Measurements from ENCODE around the gene MLPH. TPM values are rescaled to one million over a fixed set of nuclear protein-coding genes. Genes with fewer than 3 reads are reported as not detected.

The MLPH gene
- total RNA-seq, 2 experiments from 2014 or later = not detected

- no peak overlapping the region for H3K4me3 Mint-ChIP-seq
- H3K9me3 Mint-ChIP-seq = no peaks in the 10 kb centered on the region
- H3K4me1 Mint-ChIP-seq = peaks cover 2% of the 10 kb centered on the region
- H3K36me3 Mint-ChIP-seq = no peaks in the 10 kb centered on the region
- peaks cover 39% of the 10 kb centered on the region for H3K27me3 Mint-ChIP-seq
- no peak overlapping the region for H3K27ac Mint-ChIP-seq
- POLR2A ChIA-PET = no interaction called here
- ATAC-seq (ENCODE audit: low read depth) (no peak), DNase-seq (no peak)
These were observed 9.0 kb upstream of the MLPH start for GRCh38 chr2:237478095-237478494.

- no peak overlapping the region for H3K4me3 Mint-ChIP-seq
- no peak for ATAC-seq (ENCODE audit: low read depth)
- POLR2A ChIA-PET = interaction anchor here (0.5 kb wide), 1 partner anchor 34 kb away, joined by 3 read pairs; no protein-coding TSS in a partner anchor
- no peaks in the 10 kb centered on the region for H3K9me3 Mint-ChIP-seq
- no peak overlapping the region for H3K27ac Mint-ChIP-seq
- H3K27me3 Mint-ChIP-seq = peaks cover 39% of the 10 kb centered on the region
- DNase-seq = no peak
- H3K36me3 Mint-ChIP-seq = no peaks in the 10 kb centered on the region
- H3K4me1 Mint-ChIP-seq = peaks cover 2% of the 10 kb centered on the region
These were observed 8.1 kb upstream of the MLPH start for GRCh38 chr2:237478979-237479378.

GRCh38 chr2:237479747-237480146, 7.3 kb upstream of the MLPH start:
- ATAC-seq (ENCODE audit: low read depth) (no peak), DNase-seq (no peak)
- Mint-ChIP-seq H3K9me3 (no peaks in the 10 kb centered on the region), H3K4me1 (peaks cover 1% of the 10 kb centered on the region), H3K36me3 (no peaks in the 10 kb centered on the region), H3K4me3 (no peak overlapping the region), H3K27me3 (peaks cover 45% of the 10 kb centered on the region), H3K27ac (no peak overlapping the region)
- POLR2A ChIA-PET = no interaction called here

- ATAC-seq (ENCODE audit: low read depth) = no peak
- Mint-ChIP-seq H3K9me3 (no peaks in the 10 kb centered on the region), H3K36me3 (no peaks in the 10 kb centered on the region), H3K27ac (no peak overlapping the region), H3K4me3 (no peak overlapping the region), H3K27me3 (peaks cover 51% of the 10 kb centered on the region), H3K4me1 (no peaks in the 10 kb centered on the region)
- POLR2A ChIA-PET = no interaction called here
- no peak for DNase-seq
These were observed 6.5 kb upstream of the MLPH start for GRCh38 chr2:237480556-237480955.

GRCh38 chr2:237480988-237481525, 6.0 kb upstream of the MLPH start:
- Mint-ChIP-seq H3K9me3 (no peaks in the 10 kb centered on the region), H3K27me3 (peaks cover 56% of the 10 kb centered on the region), H3K4me1 (no peaks in the 10 kb centered on the region), H3K4me3 (no peak overlapping the region), H3K36me3 (no peaks in the 10 kb centered on the region), H3K27ac (no peak overlapping the region)
- POLR2A ChIA-PET = no interaction called here
- DNase-seq = no peak
- no peak for ATAC-seq (ENCODE audit: low read depth)

GRCh38 chr2:237482485-237482884, 4.6 kb upstream of the MLPH start:
- no peaks in the 10 kb centered on the region for H3K36me3 Mint-ChIP-seq
- no peak for ATAC-seq (ENCODE audit: low read depth)
- H3K27ac Mint-ChIP-seq = no peak overlapping the region
- no peaks in the 10 kb centered on the region for H3K9me3 Mint-ChIP-seq
- POLR2A ChIA-PET = no interaction called here
- no peak for DNase-seq
- peaks cover 54% of the 10 kb centered on the region for H3K27me3 Mint-ChIP-seq
- no peak overlapping the region for H3K4me3 Mint-ChIP-seq
- no peaks in the 10 kb centered on the region for H3K4me1 Mint-ChIP-seq

- ATAC-seq (ENCODE audit: low read depth) (no peak), DNase-seq (no peak)
- no peaks in the 10 kb centered on the region for H3K9me3 Mint-ChIP-seq
- H3K36me3 Mint-ChIP-seq = no peaks in the 10 kb centered on the region
- no peaks in the 10 kb centered on the region for H3K4me1 Mint-ChIP-seq
- H3K27me3 Mint-ChIP-seq = peaks cover 53% of the 10 kb centered on the region
- H3K27ac Mint-ChIP-seq = no peak overlapping the region
- H3K4me3 Mint-ChIP-seq = no peak overlapping the region
- POLR2A ChIA-PET = no interaction called here
These were observed 3.9 kb upstream of the MLPH start for GRCh38 chr2:237483018-237483731.

GRCh38 chr2:237485304-237485703, 1.7 kb upstream of the MLPH start:
- POLR2A ChIA-PET = no interaction called here
- ATAC-seq (ENCODE audit: low read depth) = no peak
- Mint-ChIP-seq H3K4me1 (no peaks in the 10 kb centered on the region), H3K27me3 (peaks cover 58% of the 10 kb centered on the region), H3K27ac (no peak overlapping the region), H3K4me3 (no peak overlapping the region), H3K9me3 (no peaks in the 10 kb centered on the region), H3K36me3 (no peaks in the 10 kb centered on the region)
- DNase-seq = no peak

- ATAC-seq (ENCODE audit: low read depth) = no peak
- H3K4me1 Mint-ChIP-seq = no peaks in the 10 kb centered on the region
- H3K4me3 Mint-ChIP-seq = no peak overlapping the region
- H3K27ac Mint-ChIP-seq = no peak overlapping the region
- DNase-seq = no peak
- POLR2A ChIA-PET = no interaction called here
- no peaks in the 10 kb centered on the region for H3K36me3 Mint-ChIP-seq
- peaks cover 2% of the 10 kb centered on the region for H3K9me3 Mint-ChIP-seq
- peaks cover 58% of the 10 kb centered on the region for H3K27me3 Mint-ChIP-seq
These were observed 1.2 kb upstream of the MLPH start for GRCh38 chr2:237485844-237486243.

GRCh38 chr2:237486334-237486818, 675 bp upstream of the MLPH start:
- Mint-ChIP-seq H3K27ac (no peak overlapping the region), H3K27me3 (peaks cover 55% of the 10 kb centered on the region), H3K9me3 (peaks cover 6% of the 10 kb centered on the region), H3K36me3 (no peaks in the 10 kb centered on the region), H3K4me3 (no peak overlapping the region), H3K4me1 (no peaks in the 10 kb centered on the region)
- POLR2A ChIA-PET = no interaction called here
- DNase-seq (no peak), ATAC-seq (ENCODE audit: low read depth) (no peak)

- POLR2A ChIA-PET = no interaction called here
- H3K4me1 Mint-ChIP-seq = no peaks in the 10 kb centered on the region
- no peak for DNase-seq
- H3K36me3 Mint-ChIP-seq = no peaks in the 10 kb centered on the region
- ATAC-seq (ENCODE audit: low read depth) = no peak
- peaks cover 45% of the 10 kb centered on the region for H3K27me3 Mint-ChIP-seq
- H3K27ac Mint-ChIP-seq = no peak overlapping the region
- H3K4me3 Mint-ChIP-seq = no peak overlapping the region
- peaks cover 13% of the 10 kb centered on the region for H3K9me3 Mint-ChIP-seq
These were observed 445 bp downstream of the MLPH start for GRCh38 chr2:237487496-237487895.

GRCh38 chr2:237488295-237488694, 1.2 kb downstream of the MLPH start:
- POLR2A ChIA-PET = no interaction called here
- Mint-ChIP-seq H3K9me3 (peaks cover 16% of the 10 kb centered on the region), H3K27ac (no peak overlapping the region), H3K4me3 (no peak overlapping the region), H3K36me3 (no peaks in the 10 kb centered on the region), H3K4me1 (no peaks in the 10 kb centered on the region), H3K27me3 (peaks cover 44% of the 10 kb centered on the region)
- DNase-seq (no peak), ATAC-seq (ENCODE audit: low read depth) (no peak)

GRCh38 chr2:237488901-237489860, 2.1 kb downstream of the MLPH start:
- no peak overlapping the region for H3K27ac Mint-ChIP-seq

More at GRCh38 chr2:237488901-237489860, 2.1 kb downstream of the MLPH start:
- DNase-seq (no peak), ATAC-seq (ENCODE audit: low read depth) (no peak)
- Mint-ChIP-seq H3K27me3 (peaks cover 44% of the 10 kb centered on the region), H3K36me3 (no peaks in the 10 kb centered on the region), H3K9me3 (peaks cover 16% of the 10 kb centered on the region), H3K4me3 (no peak overlapping the region), H3K4me1 (no peaks in the 10 kb centered on the region)
- POLR2A ChIA-PET = no interaction called here
